CD4-positive, CD25-positive, alpha-beta regulatory T cell (primary cell): Measurements from ENCODE around the gene OSBPL8. TPM values are rescaled to one million over a fixed set of nuclear protein-coding genes. Genes with fewer than 3 reads are reported as not detected.
A peak's percentile ranks its signal among the peaks of the same experiment; 100 is the strongest.

Experiments used
- ATAC-seq, 2 donors: fragments of 150-1000 bp; cut with Tn5 transposase; one replicate each; pipeline ENCODE4 v1.10.0; 2021; ENCODE audit warnings: low read depth in 2 of 2, moderate number of reproducible peaks in 2 of 2, moderate library complexity in 1 of 2
- DNase-seq, 3 donors: peaks; one replicate each; pipeline versions ENCODE4 v3.0.0 to v3.0.0-alpha.2; 2012 to 2022; ENCODE audit warnings: mixed read lengths in 1 of 3
- H3K27ac ChIP-seq: one replicate; pipeline ENCODE4 v1.7.0; 2013; ENCODE audit warnings: mild to moderate bottlenecking, low read length; ENCODE audit not compliant: insufficient read depth, poor library complexity, severe bottlenecking
- H3K27me3 ChIP-seq: one replicate; pipeline ENCODE4 v1.7.0; 2013; ENCODE audit warnings: low read length; ENCODE audit not compliant: control insufficient read depth, insufficient read depth
- H3K36me3 ChIP-seq: one replicate; pipeline ENCODE4 v1.7.0; 2013; ENCODE audit warnings: mild to moderate bottlenecking, low read length, moderate library complexity; ENCODE audit not compliant: control insufficient read depth, insufficient read depth
- H3K4me1 ChIP-seq: 2 replicates; pipeline ENCODE4 v1.7.0; 2013; ENCODE audit warnings: mild to moderate bottlenecking, low read length; ENCODE audit not compliant: insufficient read depth, control insufficient read depth, poor library complexity, severe bottlenecking
- H3K4me3 ChIP-seq: one replicate; pipeline ENCODE4 v1.7.0; 2013; ENCODE audit warnings: low read depth, mild to moderate bottlenecking, low read length, moderate library complexity
- H3K9me3 ChIP-seq, 2 experiments: 1 replicate in 1 of 2; 2 replicates in 1 of 2; pipeline ENCODE4 v1.7.0; 2013; ENCODE audit warnings: low read length in 2 of 2, mild to moderate bottlenecking in 1 of 2, moderate library complexity in 1 of 2; ENCODE audit not compliant: control insufficient read depth in 2 of 2
- H3K27ac Mint-ChIP-seq, 3 donors: one replicate each; pipeline ENCODE4 v1.8.0; 2020 to 2022; ENCODE audit warnings: mild to moderate bottlenecking in 3 of 3, mixed read lengths in 3 of 3, moderate library complexity in 2 of 3
- H3K27me3 Mint-ChIP-seq: one replicate; pipeline ENCODE4 v1.8.0; 2022; ENCODE audit warnings: mild to moderate bottlenecking, mixed read lengths
- H3K36me3 Mint-ChIP-seq: one replicate; pipeline ENCODE4 v1.8.0; 2020; ENCODE audit warnings: mixed read lengths
- H3K4me1 Mint-ChIP-seq, 4 donors: one replicate each; pipeline ENCODE4 v1.8.0; 2020 to 2022; ENCODE audit warnings: mixed read lengths in 4 of 4, mild to moderate bottlenecking in 1 of 4
- H3K4me3 Mint-ChIP-seq, 4 donors: one replicate each; pipeline ENCODE4 v1.8.0; 2020 to 2022; ENCODE audit warnings: mild to moderate bottlenecking in 4 of 4, mixed read lengths in 4 of 4, moderate library complexity in 3 of 4
- H3K9me3 Mint-ChIP-seq, 7 donors: one replicate each; pipeline ENCODE4 v1.8.0; 2020 to 2022; ENCODE audit warnings: mixed read lengths in 7 of 7, mild to moderate bottlenecking in 3 of 7, moderate library complexity in 2 of 7
- polyA plus RNA-seq, 4 donors: library from polyadenylated mRNA; unstranded; fragments of 300-500 nt; fragmentation: Illumina TruSeq; gene quantifications; one replicate each; pipeline ENCODE4 v1.2.3, GENCODE V29; 2021
- total RNA-seq: library from RNA; stranded (reverse); gene quantifications from one replicate; pipeline ENCODE4 v1.2.3, GENCODE V29; 2022

Gene OSBPL8
- total and polyA plus RNA-seq, 5 donors from 2014 or later: 129 to 195 (median 172) TPM

GRCh38 chr12:76464631-76465166 is 94.9 kb downstream of the OSBPL8 start:
- Histone ChIP-seq H3K27ac (no peak overlapping the region), H3K36me3 (no peaks in the 10 kb centered on the region), H3K27me3 (no peaks in the 10 kb centered on the region), H3K4me3 (no peak overlapping the region), H3K4me1 (peaks cover 4% of the 10 kb centered on the region), H3K9me3 (no peaks in the 10 kb centered on the region)
- Mint-ChIP-seq H3K9me3 (peaks cover 0 to 2% (median 0%) of the 10 kb centered on the region in 7 donors), H3K36me3 (peaks cover 13% of the 10 kb centered on the region), H3K27me3 (no peaks in the 10 kb centered on the region), H3K4me3 (no peak overlapping the region), H3K4me1 (peaks cover 31 to 63% (median 46%) of the 10 kb centered on the region in 4 donors), H3K27ac (peak overlapping the region in 1 of 3 donors; percentile 43)
- DNase-seq (no peak), ATAC-seq (no peak)

- H3K4me3 ChIP-seq: no peak overlapping the region
- peaks cover 23 to 63% (median 49%) of the 10 kb centered on the region in 4 donors for H3K4me1 Mint-ChIP-seq
- no peak overlapping the region for H3K4me3 Mint-ChIP-seq
- no peaks in the 10 kb centered on the region for H3K9me3 ChIP-seq
- no peak for ATAC-seq
- DNase-seq: no peak
- peak overlapping the region; percentile 11 to 60 (median 18) for H3K27ac Mint-ChIP-seq
- peaks cover 10% of the 10 kb centered on the region for H3K4me1 ChIP-seq
- H3K36me3 Mint-ChIP-seq: peaks cover 13% of the 10 kb centered on the region
- no peaks in the 10 kb centered on the region for H3K27me3 ChIP-seq
- H3K9me3 Mint-ChIP-seq: peaks cover 0 to 2% (median 0%) of the 10 kb centered on the region in 7 donors
- no peaks in the 10 kb centered on the region for H3K27me3 Mint-ChIP-seq
- no peaks in the 10 kb centered on the region for H3K36me3 ChIP-seq
- H3K27ac ChIP-seq: no peak overlapping the region
Observed at GRCh38 chr12:76462668-76463224, 96.8 kb downstream of the OSBPL8 start.

GRCh38 chr12:76460807-76461206 is 98.8 kb downstream of the OSBPL8 start:
- H3K27ac ChIP-seq: no peak overlapping the region
- no peak for ATAC-seq
- H3K9me3 ChIP-seq: no peaks in the 10 kb centered on the region
- no peak for DNase-seq
- peaks cover 10% of the 10 kb centered on the region for H3K36me3 Mint-ChIP-seq
- peak overlapping the region in 1 of 4 donors; percentile 31 for H3K4me3 Mint-ChIP-seq
- H3K4me1 Mint-ChIP-seq: peaks cover 22 to 67% (median 50%) of the 10 kb centered on the region in 4 donors
- H3K27me3 ChIP-seq: no peaks in the 10 kb centered on the region
- peaks cover 0 to 1% (median 0%) of the 10 kb centered on the region in 7 donors for H3K9me3 Mint-ChIP-seq
- no peaks in the 10 kb centered on the region for H3K27me3 Mint-ChIP-seq
- H3K36me3 ChIP-seq: no peaks in the 10 kb centered on the region
- peaks cover 26% of the 10 kb centered on the region for H3K4me1 ChIP-seq
- H3K4me3 ChIP-seq: no peak overlapping the region
- peak overlapping the region in 2 of 3 donors; percentile 75 to 85 for H3K27ac Mint-ChIP-seq

- Histone ChIP-seq H3K4me1 (peaks cover 31% of the 10 kb centered on the region), H3K36me3 (no peaks in the 10 kb centered on the region), H3K9me3 (no peaks in the 10 kb centered on the region), H3K27me3 (no peaks in the 10 kb centered on the region), H3K27ac (peak overlapping the region; percentile 81), H3K4me3 (no peak overlapping the region)
- Mint-ChIP-seq H3K4me3 (peak overlapping the region in 1 of 4 donors; percentile 28), H3K27ac (peak overlapping the region; percentile 23 to 88 (median 75)), H3K36me3 (peaks cover 5% of the 10 kb centered on the region), H3K4me1 (peaks cover 26 to 60% (median 43%) of the 10 kb centered on the region in 4 donors), H3K9me3 (peaks cover 0 to 1% (median 0%) of the 10 kb centered on the region in 7 donors), H3K27me3 (no peaks in the 10 kb centered on the region)
- DNase-seq: no peak
- ATAC-seq: no peak
Observed at GRCh38 chr12:76457818-76458217, 101.8 kb downstream of the OSBPL8 start.

GRCh38 chr12:76457010-76457409 is 102.6 kb downstream of the OSBPL8 start:
- Histone ChIP-seq H3K9me3 (no peaks in the 10 kb centered on the region), H3K4me1 (peaks cover 31% of the 10 kb centered on the region), H3K36me3 (no peaks in the 10 kb centered on the region), H3K27me3 (no peaks in the 10 kb centered on the region), H3K4me3 (peak overlapping the region; percentile 61), H3K27ac (peak overlapping the region; percentile 81)
- DNase-seq: peak in 2 of 3 donors; percentile 41 to 66
- Mint-ChIP-seq H3K36me3 (peaks cover 8% of the 10 kb centered on the region), H3K4me1 (peaks cover 18 to 58% (median 38%) of the 10 kb centered on the region in 4 donors), H3K9me3 (peaks cover 0 to 1% (median 0%) of the 10 kb centered on the region in 7 donors), H3K27me3 (no peaks in the 10 kb centered on the region), H3K4me3 (peak overlapping the region; percentile 26 to 76 (median 64)), H3K27ac (peak overlapping the region; percentile 77 to 94 (median 89))
- ATAC-seq: peak; percentile 78 to 79

GRCh38 chr12:76455582-76456345 is 103.8 kb downstream of the OSBPL8 start:
- H3K4me3 ChIP-seq: no peak overlapping the region
- no peaks in the 10 kb centered on the region for H3K9me3 ChIP-seq
- ATAC-seq (peak; percentile 76 to 79), DNase-seq (peak in 2 of 3 donors; percentile 64 to 79)
- H3K9me3 Mint-ChIP-seq: peaks cover 0 to 1% (median 0%) of the 10 kb centered on the region in 7 donors
- H3K4me1 ChIP-seq: peaks cover 31% of the 10 kb centered on the region
- H3K36me3 Mint-ChIP-seq: peaks cover 9% of the 10 kb centered on the region
- H3K4me3 Mint-ChIP-seq: peak overlapping the region in 1 of 4 donors; percentile 13
- no peaks in the 10 kb centered on the region for H3K27me3 Mint-ChIP-seq
- no peaks in the 10 kb centered on the region for H3K27me3 ChIP-seq
- peaks cover 17 to 52% (median 36%) of the 10 kb centered on the region in 4 donors for H3K4me1 Mint-ChIP-seq
- peak overlapping the region; percentile 81 for H3K27ac ChIP-seq
- H3K27ac Mint-ChIP-seq: peak overlapping the region in 2 of 3 donors; percentile 22 to 89
- H3K36me3 ChIP-seq: peaks cover 4% of the 10 kb centered on the region

- Histone ChIP-seq H3K4me3 (no peak overlapping the region), H3K9me3 (no peaks in the 10 kb centered on the region), H3K27me3 (no peaks in the 10 kb centered on the region), H3K27ac (no peak overlapping the region), H3K4me1 (peaks cover 12% of the 10 kb centered on the region), H3K36me3 (peaks cover 18% of the 10 kb centered on the region)
- Mint-ChIP-seq H3K4me3 (no peak overlapping the region), H3K4me1 (peaks cover 21 to 45% (median 34%) of the 10 kb centered on the region in 4 donors), H3K9me3 (no peaks in the 10 kb centered on the region), H3K36me3 (peaks cover 26% of the 10 kb centered on the region), H3K27me3 (no peaks in the 10 kb centered on the region), H3K27ac (peak overlapping the region in 1 of 3 donors; percentile 60)
- ATAC-seq (no peak), DNase-seq (no peak)
Observed at GRCh38 chr12:76451528-76451927, 108.0 kb downstream of the OSBPL8 start.
